OCI-LY1 (cell line): ENCODE results near the gene POLQ.

Source experiments
- H2AFZ ChIP-seq: fragments of 200-600 bp; sonication (generic), shearing (Covaris generic); 2 replicates; pipeline ENCODE4 v1.6.0; 2014; ENCODE audit warnings: antibody characterized with exemption, mild to moderate bottlenecking, low read length
- H3F3A ChIP-seq: fragments of 200-600 bp; sonication (generic), shearing (Covaris generic); 2 replicates; pipeline ENCODE4 v1.6.0; 2014; ENCODE audit warnings: mild to moderate bottlenecking, antibody characterized with exemption, low read length, moderate library complexity; ENCODE audit not compliant: insufficient read depth
- H3K27ac ChIP-seq: fragments of 200-600 bp; sonication (generic); 2 replicates; pipeline ENCODE4 v1.5.1; 2014; ENCODE audit warnings: low read length, mixed run types, mild to moderate bottlenecking, low read depth; ENCODE audit not compliant: poor library complexity, severe bottlenecking
- H3K27me3 ChIP-seq: fragments of 200-600 bp; sonication (generic); 2 replicates; pipeline ENCODE4 v1.6.0; 2014; ENCODE audit warnings: antibody characterized with exemption, mild to moderate bottlenecking, low read length, moderate library complexity; ENCODE audit not compliant: insufficient read depth
- H3K36me3 ChIP-seq: fragments of 200-600 bp; sonication (generic); 2 replicates; pipeline ENCODE4 v1.6.1; 2014; ENCODE audit warnings: mild to moderate bottlenecking, antibody characterized with exemption, low read length, moderate library complexity, mixed read lengths; ENCODE audit not compliant: insufficient read depth
- H3K4me1 ChIP-seq: fragments of 200-600 bp; sonication (generic); 2 replicates; pipeline ENCODE4 v1.5.1; 2014; ENCODE audit warnings: mild to moderate bottlenecking, low read length, moderate library complexity; ENCODE audit not compliant: insufficient read depth, severe bottlenecking
- H3K4me2 ChIP-seq: fragments of 200-600 bp; sonication (generic), shearing (Covaris generic); 2 replicates; pipeline ENCODE4 v1.6.1; 2014; ENCODE audit warnings: low read length
- H3K4me3 ChIP-seq: fragments of 200-600 bp; sonication (generic); 2 replicates; pipeline ENCODE4 v1.5.1; 2014; ENCODE audit warnings: low read length, low read depth, mild to moderate bottlenecking, mixed read lengths; ENCODE audit not compliant: poor library complexity, severe bottlenecking
- H3K79me2 ChIP-seq: fragments of 200-600 bp; shearing (Covaris generic); 2 replicates; pipeline ENCODE4 v1.6.1; 2016; ENCODE audit warnings: mixed run types, low read length, mixed read lengths; ENCODE audit not compliant: insufficient read depth
- H3K9ac ChIP-seq: fragments of 200-600 bp; sonication (generic), shearing (Covaris generic); 2 replicates; pipeline ENCODE4 v1.6.1; 2014; ENCODE audit warnings: mild to moderate bottlenecking, low read length, mixed read lengths
- H3K9me2 ChIP-seq: fragments of 200-600 bp; sonication (generic), shearing (Covaris generic); 2 replicates; pipeline ENCODE4 v1.6.1; 2014; ENCODE audit warnings: low read depth, mild to moderate bottlenecking, low read length, mixed read lengths
- H3K9me3 ChIP-seq: fragments of 200-600 bp; shearing (Covaris generic); 2 replicates; pipeline ENCODE4 v1.6.1; 2014; ENCODE audit warnings: low read length, mixed read lengths
- H4K20me1 ChIP-seq: fragments of 200-600 bp; sonication (generic), shearing (Covaris generic); 2 replicates; pipeline ENCODE4 v1.6.0; 2016; ENCODE audit warnings: mild to moderate bottlenecking, low read length; ENCODE audit not compliant: insufficient read depth
- EZH2 ChIP-seq: fragments of 200-600 bp; sonication (generic), shearing (Covaris generic); IDR thresholded peaks from 2 replicates; pipeline ENCODE4 v1.8.0; 2017; ENCODE audit warnings: borderline replicate concordance, mixed run types, mild to moderate bottlenecking, antibody characterized with exemption, low read length, moderate library complexity, mixed read lengths
- TF ChIP-seq, protein P1 (sequence below): fragments of 200-600 bp; sonication (generic), shearing (Covaris generic); IDR thresholded peaks from 2 replicates; pipeline ENCODE4 v1.5.1; 2017; ENCODE audit warnings: mild to moderate bottlenecking, antibody characterized with exemption, low read length, moderate library complexity, mixed read lengths

Gene POLQ

DNA sequence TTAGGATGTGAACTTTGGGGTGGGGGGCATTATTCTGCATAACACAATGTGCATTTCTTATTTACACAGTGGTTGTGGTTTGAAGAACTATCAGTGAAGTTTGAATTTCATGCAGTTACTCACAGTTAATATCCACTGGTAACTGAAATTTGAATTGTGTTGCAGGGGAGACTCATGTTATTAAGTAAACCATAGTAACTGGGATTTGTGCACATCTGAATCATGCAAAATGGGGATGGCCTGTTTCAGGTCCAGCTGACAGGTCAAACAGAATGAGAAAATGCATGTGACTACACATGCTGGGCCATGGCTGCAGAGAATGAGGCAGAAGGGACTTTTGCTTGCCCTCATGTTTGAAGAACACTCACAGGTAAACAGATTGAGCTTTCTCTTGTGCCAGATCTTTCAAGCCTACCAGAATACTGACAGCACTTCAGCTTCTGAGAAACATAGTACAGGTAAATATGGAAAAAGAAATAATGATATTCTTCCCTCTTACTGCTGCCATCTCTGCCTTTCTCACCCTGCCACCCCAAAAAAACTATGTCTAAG is 115.0 kb downstream of the POLQ start:
- Histone ChIP-seq H3K36me3 (peaks cover 71% of the 10 kb centered on the region), H3K79me2 (no peaks in the 10 kb centered on the region), H3K27ac (no peak overlapping the region), H3K27me3 (no peaks in the 10 kb centered on the region), H4K20me1 (no peaks in the 10 kb centered on the region), H3K9me3 (no peaks in the 10 kb centered on the region), H3F3A (no peaks in the 10 kb centered on the region), H3K9ac (no peak overlapping the region), H3K9me2 (no peaks in the 10 kb centered on the region), H3K4me1 (peaks cover 17% of the 10 kb centered on the region), H3K4me2 (no peak overlapping the region), H3K4me3 (no peak overlapping the region), H2AFZ (no peak overlapping the region)
- TF ChIP-seq, protein P1, sequence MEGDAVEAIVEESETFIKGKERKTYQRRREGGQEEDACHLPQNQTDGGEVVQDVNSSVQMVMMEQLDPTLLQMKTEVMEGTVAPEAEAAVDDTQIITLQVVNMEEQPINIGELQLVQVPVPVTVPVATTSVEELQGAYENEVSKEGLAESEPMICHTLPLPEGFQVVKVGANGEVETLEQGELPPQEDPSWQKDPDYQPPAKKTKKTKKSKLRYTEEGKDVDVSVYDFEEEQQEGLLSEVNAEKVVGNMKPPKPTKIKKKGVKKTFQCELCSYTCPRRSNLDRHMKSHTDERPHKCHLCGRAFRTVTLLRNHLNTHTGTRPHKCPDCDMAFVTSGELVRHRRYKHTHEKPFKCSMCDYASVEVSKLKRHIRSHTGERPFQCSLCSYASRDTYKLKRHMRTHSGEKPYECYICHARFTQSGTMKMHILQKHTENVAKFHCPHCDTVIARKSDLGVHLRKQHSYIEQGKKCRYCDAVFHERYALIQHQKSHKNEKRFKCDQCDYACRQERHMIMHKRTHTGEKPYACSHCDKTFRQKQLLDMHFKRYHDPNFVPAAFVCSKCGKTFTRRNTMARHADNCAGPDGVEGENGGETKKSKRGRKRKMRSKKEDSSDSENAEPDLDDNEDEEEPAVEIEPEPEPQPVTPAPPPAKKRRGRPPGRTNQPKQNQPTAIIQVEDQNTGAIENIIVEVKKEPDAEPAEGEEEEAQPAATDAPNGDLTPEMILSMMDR, result no peak
- no peak for TF ChIP-seq EZH2

DNA sequence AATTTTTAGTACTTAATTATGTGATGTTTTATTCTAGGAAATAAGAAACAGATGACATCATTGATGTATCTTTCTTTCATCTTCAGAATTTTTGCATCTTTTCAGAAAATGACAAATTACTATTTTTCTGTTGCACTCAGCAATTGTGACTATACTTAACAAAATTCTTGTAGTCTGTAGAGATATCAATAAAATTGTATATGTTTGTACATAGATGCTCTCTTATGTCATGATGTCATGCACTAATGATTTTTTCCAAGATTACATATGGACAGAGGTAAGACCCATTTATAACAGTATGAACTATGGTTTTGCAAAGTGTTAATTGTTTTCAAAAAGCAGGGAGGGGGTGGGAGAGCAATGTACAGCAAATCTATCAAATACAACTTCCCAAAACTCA is 121.2 kb downstream of the POLQ start:
- H3K4me2 ChIP-seq, result no peak overlapping the region
- H2AFZ ChIP-seq, result no peak overlapping the region
- no peak overlapping the region for H3K9ac ChIP-seq
- no peaks in the 10 kb centered on the region for H4K20me1 ChIP-seq
- H3K4me1 ChIP-seq, result no peaks in the 10 kb centered on the region
- H3K27ac ChIP-seq, result no peak overlapping the region
- no peak for TF ChIP-seq EZH2
- TF ChIP-seq, protein P1, result no peak
- no peaks in the 10 kb centered on the region for H3K9me2 ChIP-seq
- peaks cover 24% of the 10 kb centered on the region for H3K36me3 ChIP-seq
- no peak overlapping the region for H3K4me3 ChIP-seq
- no peaks in the 10 kb centered on the region for H3K9me3 ChIP-seq
- no peaks in the 10 kb centered on the region for H3K27me3 ChIP-seq
- no peaks in the 10 kb centered on the region for H3K79me2 ChIP-seq
- no peaks in the 10 kb centered on the region for H3F3A ChIP-seq

DNA sequence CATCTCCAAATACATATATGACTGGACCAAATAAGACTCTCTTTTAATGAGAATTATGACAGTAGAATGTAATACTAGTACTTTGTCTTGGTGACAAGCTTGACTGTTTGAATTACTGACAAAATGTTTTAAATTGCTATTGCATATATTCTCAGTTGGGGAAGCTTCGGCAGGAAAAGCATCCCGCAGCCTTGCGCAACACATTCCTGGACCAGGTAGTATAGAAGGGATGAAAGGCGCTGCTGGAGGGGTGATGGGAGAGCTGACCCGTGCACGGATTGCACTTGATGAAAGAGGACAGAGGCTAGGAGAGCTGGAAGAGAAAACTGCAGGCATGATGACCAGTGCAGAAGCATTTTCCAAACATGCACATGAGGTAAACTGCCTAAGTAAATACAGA is 127.6 kb downstream of the POLQ start:
- H3K4me3 ChIP-seq, result no peak overlapping the region
- H3K9me2 ChIP-seq, result no peaks in the 10 kb centered on the region
- no peaks in the 10 kb centered on the region for H4K20me1 ChIP-seq
- H3K4me2 ChIP-seq, result no peak overlapping the region
- H3K4me1 ChIP-seq, result no peaks in the 10 kb centered on the region
- no peaks in the 10 kb centered on the region for H3K79me2 ChIP-seq
- H3K36me3 ChIP-seq, result no peaks in the 10 kb centered on the region
- H3K9ac ChIP-seq, result no peak overlapping the region
- no peaks in the 10 kb centered on the region for H3K27me3 ChIP-seq
- no peak for TF ChIP-seq EZH2
- TF ChIP-seq, protein P1, result no peak
- no peak overlapping the region for H2AFZ ChIP-seq
- no peak overlapping the region for H3K27ac ChIP-seq
- no peaks in the 10 kb centered on the region for H3F3A ChIP-seq
- H3K9me3 ChIP-seq, result no peaks in the 10 kb centered on the region
